ENCODE measurements around the gene BOC. TPM values are rescaled to one million over a fixed set of nuclear protein-coding genes. Genes with fewer than 3 reads are reported as not detected.

BOC gene
- total and polyA plus RNA-seq, 12 donors, result 2.1 to 13.9 (median 4.9) TPM

GRCh38 chr3:113292933-113293332, 81.6 kb downstream of the BOC start:
- no peak for TF ChIP-seq CTCF (IDR thresholded peaks at IDR 0.05)
- ATAC-seq (no peak), DNase-seq (no peak)
- Histone ChIP-seq H3K4me3 (no peak overlapping the region), H3K27ac (no peak overlapping the region), H3K36me3 (peaks cover 0 to 3% (median 0%) of the 10 kb centered on the region in 9 donors), H3K4me1 (no peaks in the 10 kb centered on the region), H3K27me3 (no peaks in the 10 kb centered on the region), H3K9me3 (no peaks in the 10 kb centered on the region)
- intact Hi-C loops (cut with DNase I), result loop anchor here in 1 of 10 donors (5.0 kb wide), 1 partner anchor 731 kb away; the partner anchor contains the start of genes ATG3 and SLC35A5
- 96 to 98% methylated on average over 2 of the region's 2 CpGs for WGBS, 2 donors

- no peaks in the 10 kb centered on the region for H3K9me3 ChIP-seq
- TF ChIP-seq CTCF (IDR thresholded peaks at IDR 0.05), result no peak
- H3K4me3 ChIP-seq, result no peak overlapping the region
- intact Hi-C loops (cut with DNase I), result loop anchor here in 1 of 10 donors (5.0 kb wide), 1 partner anchor 731 kb away; the partner anchor contains the start of genes ATG3 and SLC35A5
- no peaks in the 10 kb centered on the region for H3K27me3 ChIP-seq
- ATAC-seq (no peak), DNase-seq (no peak)
- 62 to 63% methylated on average over 1 of the region's 1 CpG for WGBS, 2 donors
- peaks cover 0 to 3% (median 0%) of the 10 kb centered on the region in 9 donors for H3K36me3 ChIP-seq
- H3K27ac ChIP-seq, result no peak overlapping the region
- no peaks in the 10 kb centered on the region for H3K4me1 ChIP-seq
Observed at GRCh38 chr3:113293348-113293747, 82.0 kb downstream of the BOC start.

- Histone ChIP-seq H3K36me3 (peaks cover 0 to 3% (median 0%) of the 10 kb centered on the region in 9 donors), H3K27ac (no peak overlapping the region), H3K4me1 (no peaks in the 10 kb centered on the region), H3K4me3 (no peak overlapping the region), H3K9me3 (no peaks in the 10 kb centered on the region), H3K27me3 (no peaks in the 10 kb centered on the region)
- intact Hi-C loops (cut with DNase I), result no loop called here
- no peak for ATAC-seq
- no peak for TF ChIP-seq CTCF (IDR thresholded peaks at IDR 0.05)
- DNase-seq, result no peak
Observed at GRCh38 chr3:113295463-113295862, 84.1 kb downstream of the BOC start.

GRCh38 chr3:113297287-113297686, 85.9 kb downstream of the BOC start:
- no peaks in the 10 kb centered on the region for H3K9me3 ChIP-seq
- peaks cover 0 to 3% (median 0%) of the 10 kb centered on the region in 9 donors for H3K36me3 ChIP-seq
- 69 to 76% methylated on average over 2 of the region's 2 CpGs for WGBS, 2 donors
- ATAC-seq (no peak), DNase-seq (no peak)
- H3K27me3 ChIP-seq, result no peaks in the 10 kb centered on the region
- intact Hi-C loops (cut with DNase I), result no loop called here
- no peak for TF ChIP-seq CTCF (IDR thresholded peaks at IDR 0.05)
- H3K4me1 ChIP-seq, result no peaks in the 10 kb centered on the region
- no peak overlapping the region for H3K4me3 ChIP-seq
- no peak overlapping the region for H3K27ac ChIP-seq
